ENCODE data around the gene HPCAL1.
A peak's percentile ranks its signal among the peaks of the same experiment; 100 is the strongest.
"Not testable (repeated sequence)": the region's sequence is repeated elsewhere in the genome, so short reads cannot be mapped to it uniquely, and the experiment has no call there.

HPCAL1 gene

GRCh38 chr2:10448576-10449485, 146.1 kb downstream of the HPCAL1 start:
- peak; percentile 56 for DNase-seq

- DNase-seq = no peak
Measured at GRCh38 chr2:10449486-10449831, 146.8 kb downstream of the HPCAL1 start.

GRCh38 chr2:10449838-10450691, 147.4 kb downstream of the HPCAL1 start:
- no peak for DNase-seq

GRCh38 chr2:10451819-10452218, 149.1 kb downstream of the HPCAL1 start:
- no peak for DNase-seq

GRCh38 chr2:10452312-10452711, 149.6 kb downstream of the HPCAL1 start:
- DNase-seq = no peak

- no peak for DNase-seq
Measured at GRCh38 chr2:10452956-10453904, 150.5 kb downstream of the HPCAL1 start.

GRCh38 chr2:10453905-10454298, 151.2 kb downstream of the HPCAL1 start:
- no peak for DNase-seq

GRCh38 chr2:10454505-10454904, 151.8 kb downstream of the HPCAL1 start:
- no peak for DNase-seq

- DNase-seq = not testable (repeated sequence)
Measured at GRCh38 chr2:10457195-10457594, 154.5 kb downstream of the HPCAL1 start.

GRCh38 chr2:10457846-10458598, 155.3 kb downstream of the HPCAL1 start:
- no peak for DNase-seq

GRCh38 chr2:10460366-10460796, 157.7 kb downstream of the HPCAL1 start:
- no peak for DNase-seq

GRCh38 chr2:10462178-10463083, 159.7 kb downstream of the HPCAL1 start:
- no peak for DNase-seq

GRCh38 chr2:10465910-10466309, 163.2 kb downstream of the HPCAL1 start:
- no peak for DNase-seq

GRCh38 chr2:10466801-10467200, 164.1 kb downstream of the HPCAL1 start:
- no peak for DNase-seq

- no peak for DNase-seq
Measured at GRCh38 chr2:10467401-10467800, 164.7 kb downstream of the HPCAL1 start.

- no peak for DNase-seq
Measured at GRCh38 chr2:10469301-10469700, 166.6 kb downstream of the HPCAL1 start.

- DNase-seq = no peak
Measured at GRCh38 chr2:10469955-10470608, 167.4 kb downstream of the HPCAL1 start.

- DNase-seq = no peak
Measured at GRCh38 chr2:10471046-10471571, 168.4 kb downstream of the HPCAL1 start.

- no peak for DNase-seq
Measured at GRCh38 chr2:10471955-10472354, 169.3 kb downstream of the HPCAL1 start.

Data from inflammatory macrophage treated with lipopolysaccharide for 4 hours (primary cell).